ENCODE results near the gene ADD1. TPM values are rescaled to one million over a fixed set of nuclear protein-coding genes. Genes with fewer than 3 reads are reported as not detected.

ADD1 gene
- total and polyA plus RNA-seq, 2 donors (not counting 1 experiment from before 2014, with no cell fraction given) = 302 to 383 TPM

- ChIA-PET CTCF (interaction anchor here (0.7 to 1.6 kb wide), 4 partner anchors 12 to 257 kb away, joined by 3 to 4 read pairs (median 3); no protein-coding TSS in a partner anchor), POLR2A (interaction anchor here (1.0 kb wide), 1 partner anchor 124 kb away, joined by 4 read pairs; no protein-coding TSS in a partner anchor)
- Histone ChIP-seq H3K27ac (ENCODE audit: low read length in 2 of 2) (no peak overlapping the region), H2AFZ (ENCODE audit: insufficient read depth, low read depth, low read length, poor library complexity, severe bottlenecking) (no peak overlapping the region), H3K27me3 (replicated peaks in 1 of 4; ENCODE audit: control extremely low read depth in 1 of 4, control insufficient read depth in 3 of 4, insufficient read depth in 4 of 4, low read length in 3 of 4) (no peaks in the 10 kb centered on the region), H3K4me3 (ENCODE audit: control extremely low read depth in 1 of 5, extremely low read depth in 1 of 5, insufficient read depth in 1 of 5, low read depth in 2 of 5, low read length in 4 of 5) (no peak overlapping the region), H3K9ac (ENCODE audit: low read length) (no peak overlapping the region), H3K4me1 (ENCODE audit: control insufficient read depth in 2 of 2, insufficient read depth in 2 of 2, low read length in 2 of 2) (no peaks in the 10 kb centered on the region), H3K36me3 (replicated peaks in 1 of 2; ENCODE audit: control extremely low read depth in 1 of 2, control insufficient read depth in 1 of 2, extremely low read depth in 1 of 2, insufficient read depth in 2 of 2, low read length in 1 of 2) (peaks cover 17 to 80% of the 10 kb centered on the region in 2 experiments), H3K79me2 (ENCODE audit: control insufficient read depth, insufficient read depth, low read length) (peaks cover 75% of the 10 kb centered on the region), H3K4me2 (replicated peaks; ENCODE audit: low read depth, low read length, poor library complexity, severe bottlenecking) (no peak overlapping the region), H3K9me3 (ENCODE audit: control extremely low read depth in 1 of 3, control insufficient read depth in 2 of 3, insufficient read depth in 1 of 3, low read length in 2 of 3) (no peaks in the 10 kb centered on the region), H4K20me1 (ENCODE audit: control insufficient read depth, insufficient read depth, low read length, poor library complexity, severe bottlenecking) (peaks cover 79% of the 10 kb centered on the region)
- no peak for ATAC-seq (ENCODE audit: low read depth)
- H3K27ac Mint-ChIP-seq = no peak overlapping the region
- no peak overlapping the region for H3K4me3 Mint-ChIP-seq
- H3K4me1 Mint-ChIP-seq = peaks cover 2% of the 10 kb centered on the region
- no peaks in the 10 kb centered on the region for H3K9me3 Mint-ChIP-seq (ENCODE audit: insufficient read depth)
- DNase-seq = no peak
- TF ChIP-seq EZH2 (IDR thresholded peaks at IDR 0.05; ENCODE audit: borderline replicate concordance, insufficient read depth, low read depth, low read length, poor library complexity, severe bottlenecking) (no peak), CTCF (IDR thresholded peaks at IDR 0.05) (no peak)
- 100% methylated on average over 3 of the region's 5 CpGs for WGBS (ENCODE audit: insufficient coverage)
- intact Hi-C loops (cut with micrococcal nuclease) = no loop called here
- no peaks in the 10 kb centered on the region for H3K27me3 Mint-ChIP-seq
Observed at GRCh38 chr4:2891294-2891693, 47.6 kb downstream of the ADD1 start.

- POLR2A ChIA-PET = no interaction called here
Observed at GRCh38 chr4:2893772-2894171, 50.1 kb downstream of the ADD1 start.

More at GRCh38 chr4:2893772-2894171, 50.1 kb downstream of the ADD1 start:
- CTCF ChIA-PET = interaction anchor here (0.7 to 0.9 kb wide), 3 partner anchors 16 to 144 kb away, joined by 3 to 8 read pairs (median 4); no protein-coding TSS in a partner anchor
- Histone ChIP-seq H2AFZ (ENCODE audit: insufficient read depth, low read depth, low read length, poor library complexity, severe bottlenecking) (no peak overlapping the region), H3K9ac (ENCODE audit: low read length) (no peak overlapping the region), H4K20me1 (ENCODE audit: control insufficient read depth, insufficient read depth, low read length, poor library complexity, severe bottlenecking) (peaks cover 76% of the 10 kb centered on the region), H3K4me1 (ENCODE audit: control insufficient read depth in 2 of 2, insufficient read depth in 2 of 2, low read length in 2 of 2) (no peaks in the 10 kb centered on the region), H3K36me3 (replicated peaks in 1 of 2; ENCODE audit: control extremely low read depth in 1 of 2, control insufficient read depth in 1 of 2, extremely low read depth in 1 of 2, insufficient read depth in 2 of 2, low read length in 1 of 2) (peaks cover 24 to 85% of the 10 kb centered on the region in 2 experiments), H3K27me3 (replicated peaks in 1 of 4; ENCODE audit: control extremely low read depth in 1 of 4, control insufficient read depth in 3 of 4, insufficient read depth in 4 of 4, low read length in 3 of 4) (no peaks in the 10 kb centered on the region), H3K27ac (ENCODE audit: low read length in 2 of 2) (no peak overlapping the region), H3K9me3 (ENCODE audit: control extremely low read depth in 1 of 3, control insufficient read depth in 2 of 3, insufficient read depth in 1 of 3, low read length in 2 of 3) (no peaks in the 10 kb centered on the region), H3K4me2 (replicated peaks; ENCODE audit: low read depth, low read length, poor library complexity, severe bottlenecking) (no peak overlapping the region), H3K79me2 (ENCODE audit: control insufficient read depth, insufficient read depth, low read length) (peaks cover 61% of the 10 kb centered on the region), H3K4me3 (ENCODE audit: control extremely low read depth in 1 of 5, extremely low read depth in 1 of 5, insufficient read depth in 1 of 5, low read depth in 2 of 5, low read length in 4 of 5) (no peak overlapping the region)
- H3K27me3 Mint-ChIP-seq = no peaks in the 10 kb centered on the region
- DNase-seq (no peak), ATAC-seq (ENCODE audit: low read depth) (no peak)
- no peak overlapping the region for H3K27ac Mint-ChIP-seq
- TF ChIP-seq EZH2 (IDR thresholded peaks at IDR 0.05; ENCODE audit: borderline replicate concordance, insufficient read depth, low read depth, low read length, poor library complexity, severe bottlenecking) = no peak
- TF ChIP-seq CTCF (IDR thresholded peaks at IDR 0.05) = no peak
- no peak overlapping the region for H3K4me3 Mint-ChIP-seq
- H3K4me1 Mint-ChIP-seq = peaks cover 2% of the 10 kb centered on the region
- intact Hi-C loops (cut with micrococcal nuclease) = no loop called here
- no peaks in the 10 kb centered on the region for H3K9me3 Mint-ChIP-seq (ENCODE audit: insufficient read depth)
- WGBS (ENCODE audit: insufficient coverage) = 100% methylated on average over 2 of the region's 5 CpGs
